H1 (cell line): ENCODE results near the gene ZNF610. TPM values are rescaled to one million over a fixed set of nuclear protein-coding genes. Genes with fewer than 3 reads are reported as not detected.
A peak's percentile ranks its signal among the peaks of the same experiment; 100 is the strongest.

ENCODE experiments used
- HDAC2 ChIP-seq, 2 experiments: fragments of 300-600 bp in 1 of 2; sonication (generic) in 1 of 2; IDR thresholded peaks; 2 replicates each; pipeline ENCODE4 v1.6.1; 2011 to 2012; ENCODE audit warnings: low read depth in 2 of 2, low read length in 2 of 2, mild to moderate bottlenecking in 2 of 2, moderate library complexity in 2 of 2, borderline replicate concordance in 1 of 2, inconsistent platforms in 1 of 2
- PHF8 ChIP-seq: fragments of 200-600 bp; sonication (generic); conservative IDR thresholded peaks from 2 replicates; pipeline ENCODE4 v1.7.1; 2012; ENCODE audit warnings: low read depth, mild to moderate bottlenecking, inconsistent platforms, low read length, moderate library complexity
- RXRA ChIP-seq: IDR thresholded peaks from 2 replicates; pipeline ENCODE4 v1.6.1; 2011; ENCODE audit warnings: low read depth, mild to moderate bottlenecking, low read length, moderate library complexity; ENCODE audit not compliant: insufficient read depth
- TBP ChIP-seq: IDR thresholded peaks from 2 replicates; pipeline ENCODE4 v1.6.1; 2011; ENCODE audit warnings: low read depth, low read length, improper control_type of control experiment
- polyA plus RNA-seq, 7 experiments: library from polyadenylated mRNA; depleted of rRNA in 3 of 7; stranded (reverse) in 5 of 7; unstranded in 2 of 7; fragments of >200 nt in 5 of 7; fragments of 200-250 nt in 2 of 7; gene quantifications; 1 replicate in 5 of 7; 2 replicates in 1 of 7; 4 replicates in 1 of 7; pipeline versions ENCODE4 v1.2.1 to v1.2.3, GENCODE V29; 2011 to 2013; ENCODE audit warnings: missing spikeins in 2 of 7, mixed read lengths in 2 of 7
- total RNA-seq: library from RNA; stranded (reverse); fragmentation: NEBNext Ultra II Directional; extraction: Animal tissue kit (Norgen Biotek cat#: 25700); gene quantifications from 2 replicates; pipeline ENCODE4 v1.2.1, GENCODE V29; 2021

The ZNF610 gene
- total and polyA plus RNA-seq, 2 of the 8 experiments (the other 6 are each of a cell fraction or from before 2014, with no cell fraction given): 2.4 to 5.4 TPM

GRCh38 chr19:52369559-52370340 is 33.7 kb downstream of the ZNF610 start, which contains the start of gene ZNF880 (continued):
- peak; percentile 9; the same call in 1 of the 2 replicates for TF ChIP-seq TBP
- peak; percentile 90 for TF ChIP-seq PHF8
- TF ChIP-seq HDAC2 (IDR thresholded peaks at IDR 0.05; ENCODE audit: borderline replicate concordance in 1 of 2, low read depth in 2 of 2, low read length in 2 of 2): 0 out of 4 replicates have a peak, but pooled peaks have one; percentile 21 to 42
- TF ChIP-seq RXRA: no peak
- TF ChIP-seq, all 59 proteins: peak for 14
